ENCODE data around the gene NEDD4. TPM values are rescaled to one million over a fixed set of nuclear protein-coding genes. Genes with fewer than 3 reads are reported as not detected.

The NEDD4 gene
- total and polyA plus RNA-seq, 2 of the 4 experiments (the other 2 are of a cell fraction), result 27.4 to 80.7 TPM

DNA sequence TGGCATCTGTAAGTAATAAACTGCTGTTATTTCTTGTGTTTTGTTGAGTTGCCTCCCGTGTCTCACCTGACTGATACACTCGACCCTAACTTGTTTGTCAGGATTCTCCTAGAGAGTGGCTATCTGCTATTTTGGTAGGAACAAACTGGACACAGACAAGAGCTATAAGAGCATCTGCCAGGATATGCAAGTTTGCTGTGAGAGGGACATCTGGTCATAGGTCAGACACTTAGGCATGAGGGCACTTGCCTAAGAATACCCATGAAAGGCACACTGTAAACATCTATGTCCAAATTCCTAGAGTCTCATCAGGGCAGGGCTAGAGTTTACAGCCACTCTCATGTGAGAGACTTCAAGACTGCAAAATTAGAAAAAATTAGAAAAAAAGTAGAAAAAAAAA is 32.5 kb downstream of the NEDD4 start:
- Histone ChIP-seq H3K36me3 (ENCODE audit: control insufficient read depth, insufficient read depth, low read length) (peaks cover 8% of the 10 kb centered on the region; the same call in 1 of the 2 replicates), H4K5ac (ENCODE audit: low read depth, low read length) (no peak overlapping the region), H2BK5ac (ENCODE audit: low read depth, low read length, poor library complexity, severe bottlenecking) (no peak overlapping the region), H3K4me1 (ENCODE audit: control insufficient read depth, insufficient read depth, low read length) (no peaks in the 10 kb centered on the region), H4K20me1 (ENCODE audit: insufficient read depth, low read length) (no peaks in the 10 kb centered on the region), H3K79me1 (ENCODE audit: low read depth in 1 of 2, low read length in 2 of 2) (peaks cover 3 to 22% of the 10 kb centered on the region in 2 experiments; a peak in 3 of 4 replicates), H3K4me3 (ENCODE audit: insufficient read depth, low read depth, low read length) (no peak overlapping the region), H3K18ac (ENCODE audit: low read depth, low read length) (no peak overlapping the region), H3K23ac (ENCODE audit: low read depth, low read length) (no peak overlapping the region), H3K4me2 (ENCODE audit: low read depth, low read length) (no peak overlapping the region), H2BK20ac (ENCODE audit: low read depth, low read length) (no peak overlapping the region), H3K4ac (ENCODE audit: low read depth, low read length) (no peak overlapping the region), H2AK5ac (ENCODE audit: low read depth, low read length) (no peak overlapping the region; the same call in 1 of the 2 replicates), H3K56ac (ENCODE audit: extremely low read depth, insufficient read depth, low read length) (no peak overlapping the region), H3K14ac (replicated peaks; ENCODE audit: low read depth, low read length) (no peak overlapping the region), H3K9me3 (ENCODE audit: control insufficient read depth, insufficient read depth, low read length) (no peaks in the 10 kb centered on the region), H3K9me1 (ENCODE audit: insufficient read depth, low read length) (no peaks in the 10 kb centered on the region; the same call in 1 of the 2 replicates), H2BK120ac (ENCODE audit: low read depth, low read length) (no peak overlapping the region), H2AK9ac (replicated peaks; ENCODE audit: low read depth, low read length, poor library complexity) (no peak overlapping the region), H2AFZ (replicated peaks; ENCODE audit: low read length, poor library complexity) (no peak overlapping the region), H2BK15ac (ENCODE audit: low read depth, low read length) (no peak overlapping the region), H3K9ac (ENCODE audit: low read depth, low read length) (no peak overlapping the region), H3K27me3 (ENCODE audit: control insufficient read depth, insufficient read depth, low read length) (no peaks in the 10 kb centered on the region), H3K27ac (ENCODE audit: insufficient read depth, low read length) (no peak overlapping the region), H4K8ac (ENCODE audit: low read depth in 2 of 2, low read length in 2 of 2) (no peak overlapping the region), H4K91ac (ENCODE audit: insufficient read depth, low read depth, low read length) (no peak overlapping the region)
- DNase-seq, result no peak
- dilution Hi-C loops (cut with HindIII; ENCODE audit: low sequenced_read_pairs, unreplicated experiment), result no loop called here
- TF ChIP-seq, protein P1, sequence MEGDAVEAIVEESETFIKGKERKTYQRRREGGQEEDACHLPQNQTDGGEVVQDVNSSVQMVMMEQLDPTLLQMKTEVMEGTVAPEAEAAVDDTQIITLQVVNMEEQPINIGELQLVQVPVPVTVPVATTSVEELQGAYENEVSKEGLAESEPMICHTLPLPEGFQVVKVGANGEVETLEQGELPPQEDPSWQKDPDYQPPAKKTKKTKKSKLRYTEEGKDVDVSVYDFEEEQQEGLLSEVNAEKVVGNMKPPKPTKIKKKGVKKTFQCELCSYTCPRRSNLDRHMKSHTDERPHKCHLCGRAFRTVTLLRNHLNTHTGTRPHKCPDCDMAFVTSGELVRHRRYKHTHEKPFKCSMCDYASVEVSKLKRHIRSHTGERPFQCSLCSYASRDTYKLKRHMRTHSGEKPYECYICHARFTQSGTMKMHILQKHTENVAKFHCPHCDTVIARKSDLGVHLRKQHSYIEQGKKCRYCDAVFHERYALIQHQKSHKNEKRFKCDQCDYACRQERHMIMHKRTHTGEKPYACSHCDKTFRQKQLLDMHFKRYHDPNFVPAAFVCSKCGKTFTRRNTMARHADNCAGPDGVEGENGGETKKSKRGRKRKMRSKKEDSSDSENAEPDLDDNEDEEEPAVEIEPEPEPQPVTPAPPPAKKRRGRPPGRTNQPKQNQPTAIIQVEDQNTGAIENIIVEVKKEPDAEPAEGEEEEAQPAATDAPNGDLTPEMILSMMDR (conservative IDR thresholded peaks at IDR 0.05; ENCODE audit: low read depth, low read length), result no peak
- TF ChIP-seq SMC3 (IDR thresholded peaks at IDR 0.05; ENCODE audit: low read depth, low read length) (no peak), POLR2A (IDR thresholded peaks at IDR 0.05; ENCODE audit: low read depth, low read length) (no peak), MAZ (IDR thresholded peaks at IDR 0.05; ENCODE audit: borderline replicate concordance, low read depth, low read length) (no peak), MXI1 (IDR thresholded peaks at IDR 0.05; ENCODE audit: borderline replicate concordance, low read depth, low read length) (no peak)
- TF ChIP-seq, protein P2, sequence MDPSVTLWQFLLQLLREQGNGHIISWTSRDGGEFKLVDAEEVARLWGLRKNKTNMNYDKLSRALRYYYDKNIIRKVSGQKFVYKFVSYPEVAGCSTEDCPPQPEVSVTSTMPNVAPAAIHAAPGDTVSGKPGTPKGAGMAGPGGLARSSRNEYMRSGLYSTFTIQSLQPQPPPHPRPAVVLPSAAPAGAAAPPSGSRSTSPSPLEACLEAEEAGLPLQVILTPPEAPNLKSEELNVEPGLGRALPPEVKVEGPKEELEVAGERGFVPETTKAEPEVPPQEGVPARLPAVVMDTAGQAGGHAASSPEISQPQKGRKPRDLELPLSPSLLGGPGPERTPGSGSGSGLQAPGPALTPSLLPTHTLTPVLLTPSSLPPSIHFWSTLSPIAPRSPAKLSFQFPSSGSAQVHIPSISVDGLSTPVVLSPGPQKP (IDR thresholded peaks at IDR 0.05; ENCODE audit: borderline replicate concordance, low read depth, low read length), result no peak
- CTCF ChIA-PET, result no interaction called here
- BruUV-seq (replicated peaks), result no TSS peak
- POLR2A ChIA-PET (ENCODE audit: unreplicated experiment), result no interaction called here
- no CpG with 5 or more reads among the region's 2 CpGs for WGBS, 2 experiments (ENCODE audit: extremely low coverage in 2 of 2, insufficient read length in 1 of 2)
- in situ Hi-C loops (cut with MboI; ENCODE audit: low sequenced_read_pairs), result no loop called here
- intact Hi-C loops (cut with micrococcal nuclease), result no loop called here
- ATAC-seq (ENCODE audit: low read depth), result no peak

All from IMR-90 (cell line).